Measurements from ENCODE around the gene TTLL11.

DNA sequence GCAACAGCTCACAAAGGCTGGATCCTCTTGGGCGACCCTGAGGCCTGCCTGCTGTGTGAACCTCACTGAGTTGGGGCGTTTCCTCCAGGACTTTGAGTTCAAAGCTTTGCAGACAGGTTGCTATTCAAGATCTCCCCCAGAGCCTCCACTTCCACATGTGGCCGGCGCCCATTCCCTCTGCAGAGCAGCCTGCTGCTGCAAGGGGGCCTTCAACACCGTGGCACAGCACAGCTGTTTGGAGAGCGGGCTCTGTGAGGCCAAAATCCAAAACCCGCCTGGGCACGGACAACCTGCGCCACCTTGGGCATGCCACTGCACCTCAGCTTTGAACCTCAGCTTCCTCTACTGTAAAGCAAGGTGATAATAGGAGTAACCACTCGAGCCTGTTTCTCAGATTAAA lies 281.4 kb downstream of the TTLL11 start:
- TF ChIP-seq, protein P1, sequence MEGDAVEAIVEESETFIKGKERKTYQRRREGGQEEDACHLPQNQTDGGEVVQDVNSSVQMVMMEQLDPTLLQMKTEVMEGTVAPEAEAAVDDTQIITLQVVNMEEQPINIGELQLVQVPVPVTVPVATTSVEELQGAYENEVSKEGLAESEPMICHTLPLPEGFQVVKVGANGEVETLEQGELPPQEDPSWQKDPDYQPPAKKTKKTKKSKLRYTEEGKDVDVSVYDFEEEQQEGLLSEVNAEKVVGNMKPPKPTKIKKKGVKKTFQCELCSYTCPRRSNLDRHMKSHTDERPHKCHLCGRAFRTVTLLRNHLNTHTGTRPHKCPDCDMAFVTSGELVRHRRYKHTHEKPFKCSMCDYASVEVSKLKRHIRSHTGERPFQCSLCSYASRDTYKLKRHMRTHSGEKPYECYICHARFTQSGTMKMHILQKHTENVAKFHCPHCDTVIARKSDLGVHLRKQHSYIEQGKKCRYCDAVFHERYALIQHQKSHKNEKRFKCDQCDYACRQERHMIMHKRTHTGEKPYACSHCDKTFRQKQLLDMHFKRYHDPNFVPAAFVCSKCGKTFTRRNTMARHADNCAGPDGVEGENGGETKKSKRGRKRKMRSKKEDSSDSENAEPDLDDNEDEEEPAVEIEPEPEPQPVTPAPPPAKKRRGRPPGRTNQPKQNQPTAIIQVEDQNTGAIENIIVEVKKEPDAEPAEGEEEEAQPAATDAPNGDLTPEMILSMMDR (conservative IDR thresholded peaks at IDR 0.05; ENCODE audit: low read depth, low read length), result no peak
- no peak for TF ChIP-seq EZH2 (IDR thresholded peaks at IDR 0.05; ENCODE audit: low read length, unreplicated experiment)
- no peak for TF ChIP-seq EZH2phosphoT487 (IDR thresholded peaks at IDR 0.05; ENCODE audit: borderline replicate concordance, low read length)
